Measurements from ENCODE around the gene SAT1.

DNA sequence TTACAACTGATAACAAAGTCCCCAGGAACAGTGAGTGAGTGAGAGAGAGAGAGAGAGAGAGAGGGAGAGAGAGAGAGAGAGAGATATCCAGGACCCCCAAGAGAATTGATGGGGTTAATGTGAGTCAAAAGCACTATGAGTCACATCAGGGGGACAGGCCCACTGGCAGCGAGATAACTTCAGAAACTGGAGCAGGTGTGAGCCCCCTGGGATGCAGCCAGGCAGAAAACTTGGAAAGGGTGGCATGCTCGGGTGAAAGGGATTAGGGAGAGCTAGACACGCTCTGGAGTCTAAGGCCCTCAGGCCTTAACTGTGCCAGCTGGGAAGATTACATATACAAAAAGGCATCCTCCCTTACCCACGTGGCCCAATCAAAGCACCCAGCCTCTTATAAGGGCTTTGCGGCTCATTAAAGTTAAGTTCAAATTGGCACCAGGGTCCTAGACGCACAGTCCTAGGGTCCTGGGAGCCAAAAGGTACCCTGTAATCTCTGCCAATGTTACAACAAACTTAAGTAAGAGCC, 40.7 kb upstream of the SAT1 start:
- TF ChIP-seq, protein P1, sequence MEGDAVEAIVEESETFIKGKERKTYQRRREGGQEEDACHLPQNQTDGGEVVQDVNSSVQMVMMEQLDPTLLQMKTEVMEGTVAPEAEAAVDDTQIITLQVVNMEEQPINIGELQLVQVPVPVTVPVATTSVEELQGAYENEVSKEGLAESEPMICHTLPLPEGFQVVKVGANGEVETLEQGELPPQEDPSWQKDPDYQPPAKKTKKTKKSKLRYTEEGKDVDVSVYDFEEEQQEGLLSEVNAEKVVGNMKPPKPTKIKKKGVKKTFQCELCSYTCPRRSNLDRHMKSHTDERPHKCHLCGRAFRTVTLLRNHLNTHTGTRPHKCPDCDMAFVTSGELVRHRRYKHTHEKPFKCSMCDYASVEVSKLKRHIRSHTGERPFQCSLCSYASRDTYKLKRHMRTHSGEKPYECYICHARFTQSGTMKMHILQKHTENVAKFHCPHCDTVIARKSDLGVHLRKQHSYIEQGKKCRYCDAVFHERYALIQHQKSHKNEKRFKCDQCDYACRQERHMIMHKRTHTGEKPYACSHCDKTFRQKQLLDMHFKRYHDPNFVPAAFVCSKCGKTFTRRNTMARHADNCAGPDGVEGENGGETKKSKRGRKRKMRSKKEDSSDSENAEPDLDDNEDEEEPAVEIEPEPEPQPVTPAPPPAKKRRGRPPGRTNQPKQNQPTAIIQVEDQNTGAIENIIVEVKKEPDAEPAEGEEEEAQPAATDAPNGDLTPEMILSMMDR (IDR thresholded peaks at IDR 0.05): peak in 1 of 5 experiments; percentile 32
- TF ChIP-seq EP300 (IDR thresholded peaks at IDR 0.05) (no peak), POLR2A (IDR thresholded peaks at IDR 0.05) (no peak)

Measured in tibial nerve (tissue), 4 donors.